CD4-positive, alpha-beta T cell treated with Interleukin-2 at 100 ng/mL for 4 hours (primary cell): Measurements from ENCODE around the gene PDE9A.

Source experiments
- DNase-seq: peaks from one replicate; pipeline ENCODE4 v3.0.0-alpha.2; 2020; ENCODE audit warnings: low spot score

The PDE9A gene

GRCh38 chr21:42688226-42688840, 34.9 kb downstream of the PDE9A start:
- no peak for DNase-seq

- no peak for DNase-seq
Measured at GRCh38 chr21:42688841-42689371, 35.5 kb downstream of the PDE9A start.

- DNase-seq: no peak
Measured at GRCh38 chr21:42690586-42690985, 37.2 kb downstream of the PDE9A start.

- DNase-seq: no peak
Measured at GRCh38 chr21:42691901-42692559, 38.6 kb downstream of the PDE9A start.

GRCh38 chr21:42692688-42693087, 39.3 kb downstream of the PDE9A start:
- DNase-seq: no peak

- DNase-seq: no peak
Measured at GRCh38 chr21:42694751-42695696, 41.6 kb downstream of the PDE9A start.

- no peak for DNase-seq
Measured at GRCh38 chr21:42695697-42696380, 42.4 kb downstream of the PDE9A start.

GRCh38 chr21:42696501-42697040, 43.1 kb downstream of the PDE9A start:
- DNase-seq: no peak

GRCh38 chr21:42698733-42699132, 45.3 kb downstream of the PDE9A start:
- no peak for DNase-seq

GRCh38 chr21:42699196-42699595, 45.8 kb downstream of the PDE9A start:
- DNase-seq: no peak

- no peak for DNase-seq
Measured at GRCh38 chr21:42701706-42702456, 48.5 kb downstream of the PDE9A start.

GRCh38 chr21:42702720-42703119, 49.3 kb downstream of the PDE9A start:
- no peak for DNase-seq

- no peak for DNase-seq
Measured at GRCh38 chr21:42703136-42703908, 49.9 kb downstream of the PDE9A start.

- DNase-seq: no peak
Measured at GRCh38 chr21:42703965-42704364, 50.5 kb downstream of the PDE9A start.

- DNase-seq: no peak
Measured at GRCh38 chr21:42704861-42705260, 51.4 kb downstream of the PDE9A start.

- no peak for DNase-seq
Measured at GRCh38 chr21:42705346-42705745, 51.9 kb downstream of the PDE9A start.

GRCh38 chr21:42705746-42706374, 52.4 kb downstream of the PDE9A start:
- no peak for DNase-seq

- DNase-seq: no peak
Measured at GRCh38 chr21:42706765-42707164, 53.3 kb downstream of the PDE9A start.

GRCh38 chr21:42707207-42707830, 53.9 kb downstream of the PDE9A start:
- no peak for DNase-seq
